GM12892 (cell line): ENCODE measurements around the gene TMEM11.
"Not testable (repeated sequence)": the region's sequence is repeated elsewhere in the genome, so short reads cannot be mapped to it uniquely, and the experiment has no call there.

ENCODE experiments used
- POLR2A ChIP-seq: IDR thresholded peaks from 2 replicates; pipeline ENCODE4 v1.6.1; 2011; ENCODE audit warnings: low read depth, low read length, control low read depth
- TAF1 ChIP-seq: IDR thresholded peaks from 2 replicates; pipeline ENCODE4 v1.6.1; 2011; ENCODE audit warnings: low read depth, mild to moderate bottlenecking, control low read depth, low read length, borderline replicate concordance

DNA sequence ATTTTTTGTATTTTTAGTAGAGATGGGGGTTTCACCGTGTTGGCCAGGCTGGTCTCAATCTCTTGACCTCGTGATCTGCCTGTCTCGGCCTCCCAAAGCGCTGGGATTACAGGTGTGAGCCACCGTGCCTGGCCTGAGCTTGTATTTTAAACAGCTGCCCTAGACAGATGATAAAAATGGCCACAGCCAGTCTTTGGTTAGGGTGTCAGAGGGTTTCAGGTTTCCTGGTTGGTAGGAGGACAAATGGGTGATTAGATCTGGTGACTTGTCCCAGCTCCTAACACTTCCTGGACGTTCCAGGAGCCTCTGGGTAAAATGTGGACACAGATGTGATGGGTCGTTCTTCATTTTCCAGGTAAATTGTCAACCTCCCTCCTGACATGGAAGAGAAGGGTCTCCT, 21.5 kb downstream of the TMEM11 start:
- not testable (repeated sequence) for TF ChIP-seq POLR2A, TAF1
